Stimulated activated CD4-positive, alpha-beta T cell treated with anti-CD3 and anti-CD28 coated beads, TNF-alpha, amount 100 ng/mL, for 4 hours (primary cell): Measurements from ENCODE around the gene A1CF.
"Not testable (repeated sequence)": the region's sequence is repeated elsewhere in the genome, so short reads cannot be mapped to it uniquely, and the experiment has no call there.

Experiments
- DNase-seq, 3 experiments: peaks; one replicate each; pipeline ENCODE4 v3.0.0-alpha.2; 2020; ENCODE audit warnings: low read depth in 3 of 3

The A1CF gene, protein sequence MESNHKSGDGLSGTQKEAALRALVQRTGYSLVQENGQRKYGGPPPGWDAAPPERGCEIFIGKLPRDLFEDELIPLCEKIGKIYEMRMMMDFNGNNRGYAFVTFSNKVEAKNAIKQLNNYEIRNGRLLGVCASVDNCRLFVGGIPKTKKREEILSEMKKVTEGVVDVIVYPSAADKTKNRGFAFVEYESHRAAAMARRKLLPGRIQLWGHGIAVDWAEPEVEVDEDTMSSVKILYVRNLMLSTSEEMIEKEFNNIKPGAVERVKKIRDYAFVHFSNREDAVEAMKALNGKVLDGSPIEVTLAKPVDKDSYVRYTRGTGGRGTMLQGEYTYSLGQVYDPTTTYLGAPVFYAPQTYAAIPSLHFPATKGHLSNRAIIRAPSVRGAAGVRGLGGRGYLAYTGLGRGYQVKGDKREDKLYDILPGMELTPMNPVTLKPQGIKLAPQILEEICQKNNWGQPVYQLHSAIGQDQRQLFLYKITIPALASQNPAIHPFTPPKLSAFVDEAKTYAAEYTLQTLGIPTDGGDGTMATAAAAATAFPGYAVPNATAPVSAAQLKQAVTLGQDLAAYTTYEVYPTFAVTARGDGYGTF

DNA sequence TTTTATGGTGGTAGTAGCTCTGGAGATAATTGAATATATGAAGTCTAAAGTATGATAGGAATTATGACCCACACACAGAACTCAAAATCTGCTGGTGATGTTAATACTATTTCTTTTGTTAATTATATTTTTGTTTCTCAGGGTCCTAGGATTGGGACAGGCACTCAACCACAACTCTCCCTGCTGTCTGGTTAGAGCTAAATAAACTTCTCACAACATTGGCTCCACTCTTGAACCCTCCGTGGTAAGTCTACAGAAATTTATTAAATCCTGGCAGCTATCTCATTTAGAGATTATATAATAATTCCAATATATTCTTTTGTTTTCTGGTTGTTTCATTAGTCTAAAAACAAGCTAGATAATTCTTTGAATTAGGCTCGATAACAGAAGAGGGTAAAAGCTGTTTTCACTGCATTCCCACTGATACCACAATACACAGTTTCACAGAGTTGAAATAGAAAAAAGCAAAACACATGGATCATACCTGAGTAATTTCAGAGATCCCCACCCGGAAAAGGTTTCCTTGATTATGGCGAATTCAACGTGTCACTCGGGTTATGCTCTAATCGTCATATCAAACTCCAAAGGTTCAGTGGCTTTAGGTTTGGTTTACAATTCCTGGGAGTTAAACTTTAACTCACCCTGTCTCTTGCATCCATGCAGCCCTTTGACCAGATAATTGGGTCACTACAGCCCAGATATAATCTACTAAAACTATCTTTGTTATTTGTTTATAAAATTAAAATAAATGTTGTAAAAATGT, at the start of gene A1CF:
Gene A1CF, minus strand, starts transcription at position 531 of the 763 bp plus-strand sequence. CDS start 25,687 bp downstream, outside the sequence.
- no peak for DNase-seq

DNA sequence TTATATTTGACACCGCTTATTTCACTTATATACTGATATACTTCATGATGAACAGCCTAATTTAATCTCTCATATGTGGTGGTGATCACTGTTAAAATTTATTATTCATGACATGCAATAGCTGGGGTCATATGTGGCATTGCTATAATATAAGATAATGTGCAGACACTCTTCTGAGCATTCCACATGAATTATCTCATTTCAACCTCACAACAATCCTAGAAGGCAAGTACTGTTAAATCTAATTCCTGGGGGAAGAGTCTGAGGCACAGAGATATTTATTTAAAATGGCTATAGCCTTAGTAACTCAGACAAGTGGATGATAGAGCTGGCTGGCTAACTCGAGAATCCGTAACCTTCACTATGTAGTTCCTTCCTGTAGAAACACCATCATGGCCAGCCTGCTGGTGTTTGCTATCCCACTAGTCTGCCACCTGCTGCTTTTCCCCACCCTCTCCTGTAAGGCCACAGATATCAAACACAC, 46.6 kb upstream of the A1CF start:
- DNase-seq = no peak

- no peak for DNase-seq
Measured at GRCh38 chr10:50929670-50930069, 44.2 kb upstream of the A1CF start.

DNA sequence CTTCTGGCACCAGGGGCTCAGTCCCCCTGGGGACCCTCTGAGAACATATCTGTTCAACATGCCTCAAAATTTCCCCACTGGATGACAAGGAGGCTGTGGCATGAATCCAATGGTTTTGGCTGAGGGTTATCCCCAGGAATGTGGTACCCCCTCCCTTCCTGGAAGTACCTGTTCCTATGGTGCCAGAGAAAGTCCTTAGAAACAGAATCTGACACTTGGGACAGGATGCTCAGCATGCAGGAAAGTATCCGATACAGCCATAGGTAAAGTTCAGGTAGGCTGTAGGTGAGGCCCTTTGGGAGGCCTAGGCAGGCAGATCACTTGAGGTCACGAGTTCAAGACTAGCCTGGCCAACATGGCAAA, 42.7 kb upstream of the A1CF start:
- DNase-seq = no peak

- DNase-seq = no peak
Measured at GRCh38 chr10:50927522-50928189, 42.2 kb upstream of the A1CF start.

- not testable (repeated sequence) for DNase-seq
Measured at GRCh38 chr10:50923471-50923870, 38.0 kb upstream of the A1CF start.

- no peak for DNase-seq
Measured at GRCh38 chr10:50919010-50919409, 33.6 kb upstream of the A1CF start.

DNA sequence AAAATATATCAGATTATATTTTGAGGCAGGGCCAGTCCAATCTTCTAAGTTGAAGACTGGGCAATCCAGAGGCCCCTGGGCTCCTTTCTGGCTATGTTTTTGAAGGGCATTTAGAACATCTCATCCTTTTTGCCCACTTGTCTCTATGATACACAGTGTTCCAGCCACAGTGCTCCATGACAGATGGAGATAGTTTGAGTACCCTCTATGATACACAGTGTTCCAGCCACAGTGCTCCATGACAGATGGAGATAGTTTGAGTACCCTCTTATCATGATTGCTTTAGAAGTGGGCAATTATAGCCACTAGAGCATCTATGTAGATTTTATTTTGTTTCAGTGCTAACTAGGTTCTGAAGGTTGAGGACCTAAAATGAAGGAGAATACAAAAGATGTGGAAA, 33.1 kb upstream of the A1CF start:
- DNase-seq = no peak

DNA sequence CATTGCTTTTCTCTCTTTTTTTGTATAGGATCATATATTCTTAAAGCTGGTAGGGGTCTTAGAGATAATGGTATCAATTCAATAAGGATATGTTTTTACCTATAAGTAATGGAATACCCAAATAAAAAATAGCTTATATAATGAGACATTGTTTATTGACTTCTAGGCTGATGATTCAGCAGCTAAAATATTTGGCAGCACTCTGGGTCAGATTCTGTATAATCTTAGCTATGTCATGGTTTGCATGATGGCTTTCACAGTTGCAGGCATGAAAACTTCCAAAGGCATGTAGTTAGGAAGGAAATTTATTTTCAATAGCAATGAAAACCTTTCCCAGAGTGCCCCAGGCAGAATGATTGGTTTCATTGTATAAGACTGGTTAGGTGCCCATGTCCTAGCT, 32.1 kb upstream of the A1CF start:
- DNase-seq = no peak

- no peak for DNase-seq
Measured at GRCh38 chr10:50909334-50910014, 24.0 kb upstream of the A1CF start.

- DNase-seq = no peak
Measured at GRCh38 chr10:50908366-50908765, 22.9 kb upstream of the A1CF start.

GRCh38 chr10:50905797-50906196, 20.4 kb upstream of the A1CF start:
- DNase-seq = not testable (repeated sequence)

DNA sequence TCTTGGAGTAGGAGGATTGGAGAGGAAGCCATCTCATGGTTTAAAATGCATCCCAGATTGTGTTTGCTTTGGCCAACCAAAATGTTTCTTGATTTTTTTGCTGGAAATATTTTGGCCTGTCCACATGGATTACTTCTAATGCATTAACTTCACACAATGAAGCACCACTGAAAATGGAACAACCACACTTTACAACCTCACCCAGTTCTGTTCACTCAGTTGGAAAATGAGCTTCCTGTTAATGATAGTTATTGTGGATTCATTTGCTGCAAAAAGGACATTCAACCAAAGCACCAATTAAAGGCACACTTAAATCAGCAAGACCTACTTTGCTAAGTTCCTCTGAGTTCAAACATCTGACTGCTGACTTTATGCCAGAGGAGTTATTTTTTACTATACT, 11.3 kb upstream of the A1CF start:
- DNase-seq = no peak

DNA sequence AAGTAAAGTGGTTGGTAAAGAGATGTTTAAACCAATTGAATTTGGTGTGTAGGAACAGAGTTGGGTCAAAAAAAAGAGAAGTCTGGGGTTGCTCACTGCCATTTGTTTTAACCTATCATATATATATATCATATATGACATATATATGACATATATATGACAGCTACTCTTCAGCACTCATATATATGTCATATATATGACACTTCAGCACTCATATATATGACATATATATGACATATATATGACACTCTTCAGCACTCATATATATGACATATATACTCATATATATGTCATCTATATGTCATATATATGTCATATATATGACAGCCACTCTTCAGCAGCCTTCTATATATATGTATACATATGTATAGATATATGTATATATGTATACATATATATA, 8.9 kb upstream of the A1CF start:
- no peak for DNase-seq

- DNase-seq = no peak
Measured at GRCh38 chr10:50892467-50892866, 7.0 kb upstream of the A1CF start.

GRCh38 chr10:50884302-50884701, 1.1 kb downstream of the A1CF start:
- DNase-seq = no peak

DNA sequence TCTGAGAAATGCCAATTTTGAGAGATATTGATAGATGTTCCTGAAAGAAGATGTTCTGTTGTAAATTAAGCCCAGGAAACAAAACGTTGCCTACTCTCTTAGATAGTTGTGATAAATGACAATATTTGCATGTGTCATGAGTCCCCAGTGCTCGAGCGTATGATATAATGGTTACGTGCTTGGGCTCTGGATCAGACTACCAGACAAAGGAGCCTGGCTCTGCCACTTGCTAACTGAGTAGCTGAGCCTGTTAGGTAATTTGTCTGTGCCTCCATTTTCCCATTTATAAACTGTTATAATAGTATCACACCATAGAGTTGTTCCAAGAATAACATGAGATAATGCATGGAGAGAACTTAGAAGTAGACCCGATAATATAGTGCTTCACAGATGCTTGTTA, 1.8 kb downstream of the A1CF start:
- no peak for DNase-seq

DNA sequence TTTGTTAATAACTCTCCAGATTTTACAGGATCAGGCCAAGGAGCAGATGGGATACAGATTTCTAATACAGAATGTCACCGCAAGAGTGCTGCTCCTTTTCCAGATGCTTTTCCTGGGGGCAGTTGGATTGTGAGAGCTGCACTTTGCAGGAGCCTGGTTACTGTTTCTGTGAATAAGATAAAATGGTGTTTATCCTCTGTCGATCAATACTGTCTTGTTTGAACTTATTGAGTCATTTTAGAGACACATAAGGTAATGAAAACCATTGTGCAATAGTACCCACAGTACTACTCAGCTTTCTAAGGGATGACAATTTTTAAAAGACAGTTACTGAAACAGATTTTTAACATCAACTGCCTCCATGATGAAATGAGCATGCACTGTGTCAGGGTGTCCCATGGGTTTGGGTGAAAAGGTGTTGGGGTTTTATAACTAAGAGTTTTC, 2.9 kb downstream of the A1CF start:
- no peak for DNase-seq

DNA sequence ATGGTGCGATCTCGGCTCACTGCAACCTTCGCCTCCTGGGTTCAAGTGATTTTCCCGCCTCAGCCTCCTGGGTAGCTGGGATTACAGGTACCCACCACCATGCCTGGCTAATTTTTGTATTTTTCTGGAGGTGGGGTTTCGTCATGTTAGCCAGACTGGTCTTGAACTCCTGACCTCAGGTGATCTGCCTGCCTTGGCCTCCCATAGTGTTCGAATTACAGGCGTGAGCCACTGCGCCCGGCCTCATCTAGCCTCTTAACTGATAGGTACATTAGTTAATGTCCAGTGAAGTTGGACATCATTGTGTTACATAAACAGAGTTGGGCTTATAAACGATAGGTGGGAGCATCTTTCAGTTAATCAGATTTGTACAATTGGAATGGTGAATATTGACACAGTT, 4.4 kb downstream of the A1CF start:
- DNase-seq = not testable (repeated sequence)

- DNase-seq = no peak
Measured at GRCh38 chr10:50876429-50876828, 9.0 kb downstream of the A1CF start.

GRCh38 chr10:50874723-50875122, 10.7 kb downstream of the A1CF start:
- no peak for DNase-seq
